Sigmoid colon (tissue), 6 donors: ENCODE results near the gene SMIM45.

Experiments used
- DNase-seq: peaks from one replicate; pipeline ENCODE4 v3.0.0-alpha.2; 2019
- H3K27ac ChIP-seq, 4 donors: fragments of 200-600 bp; sonication (generic); one replicate each; pipeline ENCODE4 v1.5.1; 2016 to 2019; ENCODE audit warnings: mild to moderate bottlenecking in 1 of 4
- H3K27me3 ChIP-seq, 3 donors: fragments of 200-600 bp; sonication (generic); one replicate each; pipeline ENCODE4 v1.5.1; 2019; ENCODE audit warnings: mild to moderate bottlenecking in 1 of 3
- H3K36me3 ChIP-seq, 4 donors: fragments of 200-600 bp; sonication (generic); one replicate each; pipeline ENCODE4 v1.5.1; 2016 to 2019
- H3K4me1 ChIP-seq, 4 donors: fragments of 200-600 bp; sonication (generic); one replicate each; pipeline ENCODE4 v1.5.1; 2017 to 2019
- H3K4me3 ChIP-seq, 4 donors: fragments of 200-600 bp; sonication (generic); one replicate each; pipeline ENCODE4 v1.5.1; 2017 to 2019; ENCODE audit warnings: mild to moderate bottlenecking in 2 of 4, moderate library complexity in 1 of 4
- H3K9me3 ChIP-seq, 4 donors: fragments of 200-600 bp in 3 of 4; sonication (generic) in 3 of 4; one replicate each; pipeline versions ENCODE4 v1.5.1 to v1.6.1; 2013 to 2019
- EP300 ChIP-seq, 4 donors: sonication (generic); formaldehyde crosslinking; IDR thresholded peaks; one replicate each; pipeline ENCODE4 v1.6.1; 2017; ENCODE audit warnings: antibody characterized with exemption in 4 of 4
- POLR2A ChIP-seq, 2 donors: fragments of 450-650 bp; IDR thresholded peaks; one replicate each; pipeline ENCODE4 v1.6.1; 2016; ENCODE audit warnings: antibody characterized with exemption in 2 of 2, mild to moderate bottlenecking in 2 of 2, moderate library complexity in 2 of 2
- POLR2AphosphoS5 ChIP-seq, 4 donors: sonication (generic); formaldehyde crosslinking; IDR thresholded peaks; one replicate each; pipeline ENCODE4 v1.6.1; 2017; ENCODE audit warnings: antibody characterized with exemption in 4 of 4
- WGBS, 2 donors: extraction: QIAGEN DNeasy Blood & Tissue Kit; methylation state at CpG; one replicate each; pipeline ENCODE4 v1.1.7; 2013; 5-methylcytosine and 5-hydroxymethylcytosine counted together
- intact Hi-C: fragments of 100-400 bp; cut with DNase I; formaldehyde crosslinking; loops from one replicate; pipeline ENCODE4 v1.15.1; 2023
- TF ChIP-seq, protein P1 (sequence below), 4 experiments: fragments of 450-650 bp in 3 of 4; fragments of 200-600 bp in 1 of 4; IDR thresholded peaks; one replicate each; pipeline ENCODE4 v1.5.1; 2016 to 2019; ENCODE audit warnings: antibody characterized with exemption in 4 of 4, mild to moderate bottlenecking in 3 of 4, moderate library complexity in 2 of 4
- donor health status: healthy with polysubstance abuse.
- donor health status: healthy.

SMIM45 gene

DNA sequence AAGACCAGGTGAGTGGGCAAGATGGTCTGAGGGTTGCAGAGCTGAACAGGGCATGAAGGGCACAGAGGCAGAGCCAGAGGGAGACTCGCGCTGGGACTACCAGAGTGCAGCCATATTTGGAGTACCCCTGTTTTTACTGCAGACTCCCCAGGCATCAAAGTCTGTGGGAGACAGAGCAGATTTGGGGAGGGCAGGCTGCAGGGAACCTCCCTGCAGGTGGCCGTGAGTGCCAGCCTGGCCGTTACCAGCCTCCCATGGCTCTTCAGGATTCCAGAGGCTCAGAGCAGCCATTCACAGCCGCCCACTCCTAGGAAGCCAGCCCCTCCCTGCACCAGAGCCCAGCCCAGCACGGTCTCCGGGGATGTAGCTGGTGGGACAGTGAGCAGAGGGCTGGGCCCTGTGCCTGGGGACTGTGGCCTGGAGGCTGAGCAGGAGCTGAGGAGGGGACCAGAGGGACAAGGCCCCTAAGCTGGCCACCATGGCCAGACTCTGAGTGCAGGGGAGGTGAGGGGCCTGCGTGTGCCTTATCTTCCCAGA lies 17.2 kb downstream of the SMIM45 start, which contains the start of gene SEPTIN3:
Gene SEPTIN3, plus strand, starts transcription at position 334 of the 537 bp plus-strand sequence. CDS start 2,050 bp downstream, outside the sequence.
- Histone ChIP-seq H3K9me3 (no peaks in the 10 kb centered on the region), H3K36me3 (no peaks in the 10 kb centered on the region), H3K27ac (no peak within 1 kb of the TSS), H3K4me1 (no peaks in the 10 kb centered on the region), H3K27me3 (peaks cover 0 to 43% (median 30%) of the 10 kb centered on the region in 3 donors), H3K4me3 (no peak within 1 kb of the TSS)
- WGBS, 2 donors = 80 to 81% methylated on average over 8 of the region's 8 CpGs
- no peak for DNase-seq
- TF ChIP-seq, protein P1, sequence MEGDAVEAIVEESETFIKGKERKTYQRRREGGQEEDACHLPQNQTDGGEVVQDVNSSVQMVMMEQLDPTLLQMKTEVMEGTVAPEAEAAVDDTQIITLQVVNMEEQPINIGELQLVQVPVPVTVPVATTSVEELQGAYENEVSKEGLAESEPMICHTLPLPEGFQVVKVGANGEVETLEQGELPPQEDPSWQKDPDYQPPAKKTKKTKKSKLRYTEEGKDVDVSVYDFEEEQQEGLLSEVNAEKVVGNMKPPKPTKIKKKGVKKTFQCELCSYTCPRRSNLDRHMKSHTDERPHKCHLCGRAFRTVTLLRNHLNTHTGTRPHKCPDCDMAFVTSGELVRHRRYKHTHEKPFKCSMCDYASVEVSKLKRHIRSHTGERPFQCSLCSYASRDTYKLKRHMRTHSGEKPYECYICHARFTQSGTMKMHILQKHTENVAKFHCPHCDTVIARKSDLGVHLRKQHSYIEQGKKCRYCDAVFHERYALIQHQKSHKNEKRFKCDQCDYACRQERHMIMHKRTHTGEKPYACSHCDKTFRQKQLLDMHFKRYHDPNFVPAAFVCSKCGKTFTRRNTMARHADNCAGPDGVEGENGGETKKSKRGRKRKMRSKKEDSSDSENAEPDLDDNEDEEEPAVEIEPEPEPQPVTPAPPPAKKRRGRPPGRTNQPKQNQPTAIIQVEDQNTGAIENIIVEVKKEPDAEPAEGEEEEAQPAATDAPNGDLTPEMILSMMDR (IDR thresholded peaks at IDR 0.05) = no peak
- TF ChIP-seq EP300 (IDR thresholded peaks at IDR 0.05) (no peak), POLR2A (IDR thresholded peaks at IDR 0.05) (no peak), POLR2AphosphoS5 (IDR thresholded peaks at IDR 0.05) (no peak)
- intact Hi-C loops = no loop called here

DNA sequence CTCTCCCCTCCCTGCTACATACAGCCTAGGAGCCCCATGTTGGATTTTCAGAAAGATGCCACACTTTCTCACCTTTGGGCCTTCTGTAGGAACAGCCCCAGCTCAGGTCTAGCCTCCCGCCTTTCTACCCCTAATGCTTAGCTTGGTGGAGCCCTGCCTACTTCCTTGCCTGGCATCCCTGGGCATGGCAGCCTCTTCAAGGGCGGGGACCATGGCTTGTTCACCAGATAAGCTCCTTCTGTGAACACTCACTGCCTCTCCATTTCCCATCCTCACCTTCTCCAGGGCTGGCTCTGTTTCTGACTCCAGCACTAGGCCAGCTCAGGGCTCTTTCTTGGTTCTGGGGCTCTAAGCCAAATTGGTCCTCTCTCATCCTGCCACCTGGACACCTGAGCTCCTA lies 18.7 kb downstream of the SMIM45 start:
- 86 to 87% methylated on average over 2 of the region's 2 CpGs for WGBS, 2 donors

DNA sequence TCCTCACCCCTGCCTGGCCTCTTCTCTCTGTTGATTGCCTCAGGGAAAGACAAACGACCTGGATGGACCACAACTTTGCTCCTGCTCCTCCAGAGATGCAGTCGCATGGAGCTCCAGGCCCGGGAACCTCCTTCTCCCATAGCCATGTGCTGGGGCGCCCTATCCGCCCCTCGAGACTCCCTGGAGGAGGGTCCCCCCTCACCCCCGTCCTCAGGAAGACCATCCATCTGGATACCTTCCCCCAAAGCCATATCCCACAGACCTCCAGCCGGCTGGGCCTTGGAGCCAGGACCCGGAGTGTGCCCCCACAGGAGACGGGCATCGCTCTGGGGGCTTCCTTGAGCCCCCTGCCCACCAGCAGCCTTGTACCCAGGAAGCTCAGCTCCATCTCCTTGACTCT lies 19.5 kb downstream of the SMIM45 start:
- intact Hi-C loops = no loop called here
- TF ChIP-seq POLR2A (IDR thresholded peaks at IDR 0.05) (no peak), POLR2AphosphoS5 (IDR thresholded peaks at IDR 0.05) (no peak)
- peaks cover 10 to 65% (median 45%) of the 10 kb centered on the region in 3 donors for H3K27me3 ChIP-seq
- no peak for DNase-seq
- 84% methylated on average over 11 of the region's 11 CpGs for WGBS, 2 donors
- no peaks in the 10 kb centered on the region for H3K9me3 ChIP-seq
- H3K36me3 ChIP-seq = no peaks in the 10 kb centered on the region
- H3K4me3 ChIP-seq = no peak overlapping the region
- H3K27ac ChIP-seq = no peak overlapping the region
- H3K4me1 ChIP-seq = peaks cover 0 to 5% (median 4%) of the 10 kb centered on the region in 4 donors

More for the DNA sequence above, 18.7 kb downstream of the SMIM45 start:
- DNase-seq = no peak
- Histone ChIP-seq H3K9me3 (no peaks in the 10 kb centered on the region), H3K4me3 (no peak overlapping the region), H3K36me3 (no peaks in the 10 kb centered on the region), H3K4me1 (no peaks in the 10 kb centered on the region), H3K27ac (no peak overlapping the region), H3K27me3 (peaks cover 3 to 56% (median 38%) of the 10 kb centered on the region in 3 donors)
- intact Hi-C loops = no loop called here
- no peak for TF ChIP-seq POLR2A (IDR thresholded peaks at IDR 0.05)
- TF ChIP-seq, protein P1 (IDR thresholded peaks at IDR 0.05) = no peak
- TF ChIP-seq POLR2AphosphoS5 (IDR thresholded peaks at IDR 0.05) = no peak
- TF ChIP-seq EP300 (IDR thresholded peaks at IDR 0.05) = no peak

DNA sequence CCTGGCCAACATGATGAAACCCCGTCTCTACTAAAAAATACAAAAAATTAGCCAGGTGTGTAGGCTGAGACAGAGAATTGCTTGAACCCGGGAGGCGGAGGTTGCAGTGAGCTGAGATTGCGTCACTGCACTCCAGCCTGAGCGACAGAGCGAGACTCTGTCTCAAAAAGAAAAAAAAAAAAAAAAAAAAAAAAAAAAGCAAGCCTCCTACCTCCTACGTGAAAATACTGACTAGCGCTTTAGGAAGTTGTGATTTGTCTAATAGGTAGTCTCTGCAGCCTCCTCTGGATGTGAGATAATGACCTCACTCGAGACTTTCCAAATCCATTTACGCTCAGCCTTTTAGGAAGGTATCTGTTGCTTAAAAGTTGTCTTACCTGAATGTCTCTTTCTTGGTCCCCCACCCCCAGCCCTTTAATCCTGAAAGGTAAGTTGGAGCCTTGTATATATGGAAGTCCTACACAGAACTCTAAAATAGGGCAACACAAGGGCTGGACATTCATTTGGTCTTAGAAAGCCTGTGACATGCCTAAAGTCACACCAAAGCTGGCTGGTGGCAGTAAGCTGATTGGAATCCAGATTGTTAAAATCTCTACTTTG lies 22.8 kb downstream of the SMIM45 start:
- Histone ChIP-seq H3K27me3 (peaks cover 21 to 77% (median 53%) of the 10 kb centered on the region in 3 donors), H3K4me3 (no peak overlapping the region), H3K9me3 (no peaks in the 10 kb centered on the region), H3K36me3 (no peaks in the 10 kb centered on the region), H3K4me1 (peaks cover 0 to 12% (median 11%) of the 10 kb centered on the region in 4 donors), H3K27ac (no peak overlapping the region)
- TF ChIP-seq POLR2A (IDR thresholded peaks at IDR 0.05) (no peak), EP300 (IDR thresholded peaks at IDR 0.05) (no peak), POLR2AphosphoS5 (IDR thresholded peaks at IDR 0.05) (no peak)
- TF ChIP-seq, protein P1 (IDR thresholded peaks at IDR 0.05) = no peak
- intact Hi-C loops = no loop called here
- 61 to 81% methylated on average over 10 of the region's 10 CpGs for WGBS, 2 donors
- DNase-seq = no peak

DNA sequence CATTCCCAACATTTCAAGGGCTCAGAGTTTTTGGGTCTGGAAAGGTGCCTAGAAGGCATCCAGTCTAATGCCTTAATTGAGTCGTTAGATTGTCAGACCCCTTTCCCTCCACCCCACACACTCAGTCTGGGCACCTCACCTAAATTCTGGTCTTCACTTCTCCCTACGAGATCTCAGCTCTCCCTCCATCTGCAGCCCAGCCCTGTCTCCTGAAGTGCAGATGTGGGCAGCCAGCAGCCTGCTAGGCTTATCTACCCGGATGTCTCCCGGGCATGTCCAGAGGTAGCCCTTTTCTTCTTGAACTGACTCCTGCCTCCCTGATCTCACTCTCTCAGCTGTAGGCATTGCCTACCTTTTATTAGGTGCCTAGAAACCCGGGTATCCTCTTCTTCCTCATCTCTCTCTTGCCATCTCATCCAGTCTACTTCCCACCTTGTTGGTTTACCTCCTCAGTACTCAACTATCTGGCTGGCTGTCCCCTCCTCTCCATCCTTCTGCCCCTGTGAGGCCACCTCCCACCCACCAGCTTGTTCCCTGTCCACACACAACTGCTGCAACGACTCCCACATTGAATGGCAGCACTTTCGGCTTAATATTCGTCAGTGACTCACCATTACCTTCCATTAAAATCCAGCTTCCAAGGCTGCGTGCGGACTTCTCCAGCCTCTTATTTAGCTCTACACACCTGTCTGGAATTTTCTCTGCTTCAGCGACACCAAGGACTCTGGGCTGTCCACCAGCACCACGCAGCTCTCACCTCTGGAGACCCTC lies 23.5 kb downstream of the SMIM45 start:
- 44 to 68% methylated on average over 12 of the region's 12 CpGs for WGBS, 2 donors
- Histone ChIP-seq H3K4me1 (peaks cover 0 to 12% (median 11%) of the 10 kb centered on the region in 4 donors), H3K4me3 (no peak overlapping the region), H3K27me3 (peaks cover 21 to 77% (median 53%) of the 10 kb centered on the region in 3 donors), H3K9me3 (no peaks in the 10 kb centered on the region), H3K27ac (no peak overlapping the region), H3K36me3 (no peaks in the 10 kb centered on the region)
- no peak for DNase-seq
- intact Hi-C loops = no loop called here
- TF ChIP-seq, protein P1 (IDR thresholded peaks at IDR 0.05) = no peak
- TF ChIP-seq POLR2A (IDR thresholded peaks at IDR 0.05) = no peak
- no peak for TF ChIP-seq EP300 (IDR thresholded peaks at IDR 0.05)
- TF ChIP-seq POLR2AphosphoS5 (IDR thresholded peaks at IDR 0.05) = no peak
